Astrocyte (in vitro differentiated cells and primary cell): ENCODE results near the gene ZNF668. TPM values are rescaled to one million over a fixed set of nuclear protein-coding genes. Genes with fewer than 3 reads are reported as not detected.

Experiments used
- DNase-seq: peaks from one replicate; pipeline ENCODE4 v3.0.0-alpha.2; 2010; ENCODE audit warnings: low read depth
- FAIRE-seq: peaks from 2 replicates; lab custom pipeline; 2011; peaks lifted over from hg19 to GRCh38; lab: Jason Lieb, UNC
- H2AFZ ChIP-seq: 2 replicates; pipeline ENCODE4 v1.6.0; 2012; ENCODE audit warnings: low read depth, low read length, inconsistent platforms
- H3K27ac ChIP-seq: 2 replicates; pipeline ENCODE4 v1.5.1; 2011; ENCODE audit warnings: low read depth, low read length, inconsistent platforms
- H3K27me3 ChIP-seq: 2 replicates; pipeline ENCODE4 v1.6.0; 2011; ENCODE audit warnings: low read length, inconsistent platforms; ENCODE audit not compliant: insufficient read depth
- H3K36me3 ChIP-seq: 2 replicates; pipeline ENCODE4 v1.5.1; 2011; ENCODE audit warnings: low read length, inconsistent platforms; ENCODE audit not compliant: insufficient read depth
- H3K4me1 ChIP-seq: 2 replicates; pipeline ENCODE4 v1.5.1; 2011; ENCODE audit warnings: low read length, inconsistent platforms; ENCODE audit not compliant: insufficient read depth
- H3K4me2 ChIP-seq: 2 replicates; pipeline ENCODE4 v1.6.0; 2012; ENCODE audit warnings: low read length, inconsistent platforms
- H3K4me3 ChIP-seq: 2 replicates; pipeline ENCODE4 v1.5.1; 2011; ENCODE audit warnings: low read depth, mild to moderate bottlenecking, low read length, inconsistent platforms; ENCODE audit not compliant: insufficient read depth
- H3K79me2 ChIP-seq: 2 replicates; pipeline ENCODE4 v1.6.0; 2012; ENCODE audit warnings: mild to moderate bottlenecking, low read length, inconsistent platforms; ENCODE audit not compliant: insufficient read depth
- H3K9ac ChIP-seq: 2 replicates; pipeline ENCODE4 v1.6.0; 2012; ENCODE audit warnings: mild to moderate bottlenecking, low read length, inconsistent platforms
- H3K9me3 ChIP-seq: 2 replicates; pipeline ENCODE4 v1.5.1; 2012; ENCODE audit warnings: low read depth, mild to moderate bottlenecking, low read length, inconsistent platforms; ENCODE audit not compliant: insufficient read depth
- H4K20me1 ChIP-seq: 2 replicates; pipeline ENCODE4 v1.6.0; 2012; ENCODE audit warnings: low read length, inconsistent platforms; ENCODE audit not compliant: insufficient read depth
- H3K27ac Mint-ChIP-seq: one replicate; pipeline ENCODE4 v1.8.0; 2021; ENCODE audit warnings: mild to moderate bottlenecking, mixed read lengths; ENCODE audit not compliant: unreplicated experiment
- H3K27me3 Mint-ChIP-seq: one replicate; pipeline ENCODE4 v1.8.0; 2021; ENCODE audit warnings: low read depth, mixed read lengths; ENCODE audit not compliant: unreplicated experiment
- H3K36me3 Mint-ChIP-seq: one replicate; pipeline ENCODE4 v1.8.0; 2021; ENCODE audit warnings: low read depth, mixed read lengths; ENCODE audit not compliant: unreplicated experiment
- H3K4me1 Mint-ChIP-seq: one replicate; pipeline ENCODE4 v1.8.0; 2021; ENCODE audit warnings: low read depth, mixed read lengths; ENCODE audit not compliant: unreplicated experiment
- H3K4me3 Mint-ChIP-seq: one replicate; pipeline ENCODE4 v1.8.0; 2021; ENCODE audit warnings: mild to moderate bottlenecking, moderate library complexity, mixed read lengths; ENCODE audit not compliant: unreplicated experiment
- H3K9me3 Mint-ChIP-seq: one replicate; pipeline ENCODE4 v1.8.0; 2021; ENCODE audit warnings: mild to moderate bottlenecking, mixed read lengths; ENCODE audit not compliant: unreplicated experiment
- CTCF ChIP-seq: IDR thresholded peaks from 2 replicates; pipeline ENCODE4 v1.5.1; 2011; ENCODE audit warnings: low read depth, mild to moderate bottlenecking, inconsistent platforms, low read length, moderate library complexity; ENCODE audit not compliant: insufficient read depth
- EZH2 ChIP-seq: IDR thresholded peaks from 2 replicates; pipeline ENCODE4 v1.6.1; 2012; ENCODE audit warnings: mild to moderate bottlenecking, low read length, inconsistent platforms; ENCODE audit not compliant: insufficient read depth
- total RNA-seq: library from RNA; stranded (reverse); gene quantifications from 2 replicates; pipeline ENCODE4 v1.2.1, GENCODE V29; 2021

The ZNF668 gene
- total RNA-seq, 1 donor from 2014 or later = 21.6 TPM

GRCh38 chr16:31078597-31079341, 4.7 kb upstream of the ZNF668 start:
- no peak overlapping the region for H3K27ac Mint-ChIP-seq
- TF ChIP-seq CTCF = no peak
- no peak for TF ChIP-seq EZH2
- peaks cover 80% of the 10 kb centered on the region for H3K79me2 ChIP-seq

GRCh38 chr16:31077592-31078396, 3.8 kb upstream of the ZNF668 start:
- Histone ChIP-seq H3K79me2 (peaks cover 89% of the 10 kb centered on the region), H3K9ac (no peak overlapping the region), H2AFZ (no peak overlapping the region), H3K27ac (no peak overlapping the region), H3K27me3 (no peaks in the 10 kb centered on the region), H3K4me2 (no peak overlapping the region), H3K9me3 (no peaks in the 10 kb centered on the region), H3K36me3 (no peaks in the 10 kb centered on the region), H4K20me1 (peaks cover 56% of the 10 kb centered on the region), H3K4me1 (peaks cover 4% of the 10 kb centered on the region), H3K4me3 (no peak overlapping the region)
- TF ChIP-seq EZH2 = no peak
- no peak for TF ChIP-seq CTCF
- H3K4me1 Mint-ChIP-seq = peaks cover 2% of the 10 kb centered on the region
- no peaks in the 10 kb centered on the region for H3K27me3 Mint-ChIP-seq
- no peaks in the 10 kb centered on the region for H3K9me3 Mint-ChIP-seq
- peaks cover 15% of the 10 kb centered on the region for H3K36me3 Mint-ChIP-seq
- H3K4me3 Mint-ChIP-seq = no peak overlapping the region
- FAIRE-seq = no peak
- no peak overlapping the region for H3K27ac Mint-ChIP-seq
- no peak for DNase-seq

More at GRCh38 chr16:31078597-31079341, 4.7 kb upstream of the ZNF668 start:
- Mint-ChIP-seq H3K9me3 (no peaks in the 10 kb centered on the region), H3K4me1 (peaks cover 2% of the 10 kb centered on the region), H3K27me3 (no peaks in the 10 kb centered on the region), H3K36me3 (peaks cover 19% of the 10 kb centered on the region), H3K4me3 (no peak overlapping the region)
- Histone ChIP-seq H3K36me3 (no peaks in the 10 kb centered on the region), H3K4me3 (no peak overlapping the region), H3K9me3 (no peaks in the 10 kb centered on the region), H4K20me1 (peaks cover 65% of the 10 kb centered on the region), H2AFZ (no peak overlapping the region), H3K4me2 (no peak overlapping the region), H3K9ac (no peak overlapping the region), H3K27ac (no peak overlapping the region), H3K4me1 (peaks cover 4% of the 10 kb centered on the region), H3K27me3 (no peaks in the 10 kb centered on the region)
- DNase-seq (no peak), FAIRE-seq (no peak)
